CD14-positive monocyte (primary cell): ENCODE results near the gene SIX2. TPM values are rescaled to one million over a fixed set of nuclear protein-coding genes. Genes with fewer than 3 reads are reported as not detected.

Experiments
- DNase-seq, 3 donors: peaks; one replicate each; pipeline ENCODE4 v3.0.0-alpha.2; 2011 to 2022
- H2AFZ ChIP-seq: 2 replicates; pipeline ENCODE4 v1.6.0; 2012; ENCODE audit warnings: mild to moderate bottlenecking, low read depth, low read length, inconsistent platforms; ENCODE audit not compliant: insufficient read depth, poor library complexity, severe bottlenecking
- H3K27ac ChIP-seq, 2 donors: 1 replicate in 1 of 2; 2 replicates in 1 of 2; pipeline ENCODE4 v1.5.1; 2012 to 2013; ENCODE audit warnings: low read length in 2 of 2, control low read depth in 1 of 2, inconsistent platforms in 1 of 2, low read depth in 1 of 2, mild to moderate bottlenecking in 1 of 2
- H3K27me3 ChIP-seq, 2 donors: one replicate each; pipeline versions ENCODE4 v1.6.0 to v1.6.1; 2011 to 2013; ENCODE audit warnings: low read length in 2 of 2; ENCODE audit not compliant: control insufficient read depth in 2 of 2, insufficient read depth in 2 of 2
- H3K36me3 ChIP-seq, 2 donors: replicated peaks in 1 of 2; 1 replicate in 1 of 2; 2 replicates in 1 of 2; pipeline versions ENCODE4 v1.5.1 to v1.6.1; 2012 to 2013; ENCODE audit warnings: low read length in 2 of 2, control low read depth in 1 of 2, inconsistent platforms in 1 of 2, mild to moderate bottlenecking in 1 of 2; ENCODE audit not compliant: insufficient read depth in 2 of 2, control insufficient read depth in 1 of 2
- H3K4me1 ChIP-seq, 2 donors: 1 replicate in 1 of 2; 2 replicates in 1 of 2; pipeline versions ENCODE4 v1.5.1 to v1.6.1; 2012 to 2013; ENCODE audit warnings: low read length in 2 of 2, control low read depth in 1 of 2, inconsistent platforms in 1 of 2, mild to moderate bottlenecking in 1 of 2, moderate library complexity in 1 of 2; ENCODE audit not compliant: insufficient read depth in 2 of 2, control insufficient read depth in 1 of 2
- H3K4me2 ChIP-seq: replicated peaks from 2 replicates; pipeline ENCODE3; 2012; ENCODE audit warnings: low read length, moderate library complexity, mild to moderate bottlenecking; ENCODE audit not compliant: poor library complexity, severe bottlenecking; ENCODE audit errors: extremely low read depth
- H3K4me3 ChIP-seq, 3 experiments: fragments of 200-600 bp in 1 of 3; sonication (generic) in 1 of 3; replicated peaks in 1 of 3; 1 replicate in 2 of 3; 2 replicates in 1 of 3; pipeline ENCODE4 v1.5.1; 2011 to 2013; ENCODE audit warnings: low read length in 3 of 3, mild to moderate bottlenecking in 3 of 3, control low read depth in 2 of 3, low read depth in 2 of 3, inconsistent platforms in 1 of 3, moderate library complexity in 1 of 3
- H3K79me2 ChIP-seq: 2 replicates; pipeline ENCODE4 v1.6.0; 2012; ENCODE audit warnings: mild to moderate bottlenecking, control low read depth, inconsistent platforms, low read length, moderate library complexity; ENCODE audit not compliant: insufficient read depth
- H3K9ac ChIP-seq: 2 replicates; pipeline ENCODE4 v1.6.0; 2017; ENCODE audit warnings: low read length, mild to moderate bottlenecking; ENCODE audit not compliant: insufficient read depth, poor library complexity, severe bottlenecking
- H3K9me3 ChIP-seq, 2 donors: replicated peaks in 1 of 2; 1 replicate in 1 of 2; 2 replicates in 1 of 2; pipeline versions ENCODE4 v1.5.1 to v1.6.1; 2012 to 2013; ENCODE audit warnings: low read length in 2 of 2, control low read depth in 1 of 2; ENCODE audit not compliant: control insufficient read depth in 1 of 2, insufficient read depth in 1 of 2
- H4K20me1 ChIP-seq: 2 replicates; pipeline ENCODE4 v1.6.0; 2012; ENCODE audit warnings: mild to moderate bottlenecking, low read length, control low read depth, moderate library complexity; ENCODE audit not compliant: insufficient read depth
- H3K27ac Mint-ChIP-seq, 7 donors: one replicate each; pipeline ENCODE4 v1.8.0; 2020; ENCODE audit warnings: mild to moderate bottlenecking in 7 of 7, mixed read lengths in 7 of 7, moderate library complexity in 6 of 7, inconsistent platforms in 2 of 7
- H3K27me3 Mint-ChIP-seq, 3 donors: one replicate each; pipeline ENCODE4 v1.8.0; 2021 to 2022; ENCODE audit warnings: low read depth in 3 of 3, mild to moderate bottlenecking in 3 of 3, mixed read lengths in 3 of 3, moderate library complexity in 3 of 3, inconsistent platforms in 1 of 3
- H3K36me3 Mint-ChIP-seq, 2 donors: one replicate each; pipeline ENCODE4 v1.8.0; 2020; ENCODE audit warnings: mixed read lengths in 2 of 2, inconsistent platforms in 1 of 2, mild to moderate bottlenecking in 1 of 2
- H3K4me1 Mint-ChIP-seq: one replicate; pipeline ENCODE4 v1.8.0; 2020; ENCODE audit warnings: mild to moderate bottlenecking, mixed read lengths
- H3K4me3 Mint-ChIP-seq, 2 donors: one replicate each; pipeline ENCODE4 v1.8.0; 2020; ENCODE audit warnings: mild to moderate bottlenecking in 2 of 2, mixed read lengths in 2 of 2, moderate library complexity in 1 of 2
- H3K9me3 Mint-ChIP-seq, 7 donors: one replicate each; pipeline ENCODE4 v1.8.0; 2020 to 2022; ENCODE audit warnings: mixed read lengths in 7 of 7, mild to moderate bottlenecking in 6 of 7, moderate library complexity in 6 of 7, inconsistent platforms in 2 of 7
- CTCF ChIP-seq: fragments of 200-600 bp; IDR thresholded peaks from one replicate; pipeline ENCODE4 v1.8.0; 2022; ENCODE audit warnings: antibody characterized with exemption, mild to moderate bottlenecking
- WGBS: methylation state at CpG from one replicate; pipeline ENCODE4 v1.1.5; 2013; ENCODE audit warnings: missing lambda C conversion rate; ENCODE audit not compliant: insufficient coverage; 5-methylcytosine and 5-hydroxymethylcytosine counted together
- intact Hi-C, 2 donors: fragments of 100-400 bp; cut with micrococcal nuclease; formaldehyde crosslinking; loops; one replicate each; pipeline versions ENCODE4 v1.15.0 to v1.15.1; 2023
- polyA plus RNA-seq, 3 donors: library from polyadenylated mRNA; depleted of rRNA in 1 of 3; unstranded in 2 of 3; stranded (reverse) in 1 of 3; fragments of 300-500 nt in 2 of 3; fragments of >200 nt in 1 of 3; fragmentation: Illumina TruSeq in 2 of 3; gene quantifications; 1 replicate in 2 of 3; 2 replicates in 1 of 3; pipeline ENCODE4 v1.2.3, GENCODE V29; 2012 to 2021

Gene SIX2
- polyA plus RNA-seq, 3 donors, result not detected

- Histone ChIP-seq H3K36me3 (no peaks in the 10 kb centered on the region), H3K4me1 (no peaks in the 10 kb centered on the region), H4K20me1 (no peaks in the 10 kb centered on the region), H2AFZ (no peak overlapping the region), H3K79me2 (no peaks in the 10 kb centered on the region), H3K27ac (no peak overlapping the region), H3K27me3 (peaks cover 0 to 2% of the 10 kb centered on the region in 2 donors), H3K4me3 (no peak overlapping the region), H3K4me2 (no peak overlapping the region), H3K9ac (no peak overlapping the region), H3K9me3 (no peaks in the 10 kb centered on the region)
- H3K27me3 Mint-ChIP-seq, result peaks cover 22 to 34% (median 23%) of the 10 kb centered on the region in 3 donors
- no peak overlapping the region for H3K4me3 Mint-ChIP-seq
- no peak for TF ChIP-seq CTCF
- H3K36me3 Mint-ChIP-seq, result no peaks in the 10 kb centered on the region
- no peak overlapping the region for H3K27ac Mint-ChIP-seq
- H3K9me3 Mint-ChIP-seq, result peaks cover 0 to 7% (median 0%) of the 10 kb centered on the region in 7 donors
- no peak for DNase-seq
- WGBS, result 100% methylated on average over 3 of the region's 4 CpGs
- peaks cover 3% of the 10 kb centered on the region for H3K4me1 Mint-ChIP-seq
- intact Hi-C loops, result no loop called here
These were observed 17.7 kb upstream of the SIX2 start for GRCh38 chr2:45026924-45027450.

DNA sequence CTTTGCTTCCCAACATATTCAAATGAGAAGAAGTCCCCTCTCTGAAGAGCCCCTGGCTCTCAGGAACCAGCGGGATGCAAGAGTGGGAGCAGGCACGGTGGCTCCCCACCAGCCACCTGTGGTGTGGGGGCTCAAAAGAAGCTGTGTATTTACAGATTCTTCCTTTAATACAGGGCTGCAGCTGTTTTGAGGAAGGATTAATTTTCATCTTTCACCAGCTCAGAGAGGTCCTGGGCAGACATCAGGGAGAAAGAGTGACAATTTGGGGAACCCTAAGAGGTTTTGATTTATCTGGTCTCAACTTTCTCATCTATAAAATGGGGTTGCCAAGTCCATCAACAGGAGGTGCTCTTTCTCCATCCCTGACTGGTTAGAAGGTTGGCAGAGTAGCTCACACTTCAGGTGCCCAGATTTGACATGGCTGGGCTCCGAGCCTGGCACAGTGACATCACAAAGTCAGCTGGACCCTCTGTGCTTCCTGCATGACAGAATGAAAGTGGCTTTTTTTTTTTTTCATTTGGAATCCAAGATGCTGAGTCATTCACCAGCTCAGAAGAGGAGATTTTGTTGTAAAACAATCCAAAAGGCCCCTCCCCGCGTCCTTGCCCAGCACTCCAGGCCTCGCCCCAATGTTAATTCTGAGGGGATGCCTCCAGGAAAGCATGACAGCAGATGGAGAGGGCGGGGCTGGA lies 15.5 kb upstream of the SIX2 start:
- no peak overlapping the region for H3K27ac Mint-ChIP-seq
- peaks cover 19 to 38% (median 26%) of the 10 kb centered on the region in 3 donors for H3K27me3 Mint-ChIP-seq
- H3K79me2 ChIP-seq, result no peaks in the 10 kb centered on the region
- intact Hi-C loops, result no loop called here
- no peaks in the 10 kb centered on the region for H4K20me1 ChIP-seq
- peaks cover 3% of the 10 kb centered on the region for H3K4me1 Mint-ChIP-seq
- H2AFZ ChIP-seq, result no peak overlapping the region
- no peak overlapping the region for H3K4me3 Mint-ChIP-seq
- WGBS, result 5% methylated on average over 4 of the region's 7 CpGs
- no peak for TF ChIP-seq CTCF
- H3K36me3 Mint-ChIP-seq, result no peaks in the 10 kb centered on the region
- peaks cover 0 to 4% (median 0%) of the 10 kb centered on the region in 7 donors for H3K9me3 Mint-ChIP-seq
- no peaks in the 10 kb centered on the region for H3K4me1 ChIP-seq
- H3K9me3 ChIP-seq, result no peaks in the 10 kb centered on the region
- H3K4me3 ChIP-seq, result no peak overlapping the region
- no peak for DNase-seq
- H3K9ac ChIP-seq, result no peak overlapping the region
- H3K36me3 ChIP-seq, result no peaks in the 10 kb centered on the region
- no peak overlapping the region for H3K27ac ChIP-seq
- H3K4me2 ChIP-seq, result no peak overlapping the region
- peaks cover 0 to 6% of the 10 kb centered on the region in 2 donors for H3K27me3 ChIP-seq
